GM12878 (cell line): ENCODE data around the gene SELPLG. TPM values are rescaled to one million over a fixed set of nuclear protein-coding genes. Genes with fewer than 3 reads are reported as not detected.
A peak's percentile ranks its signal among the peaks of the same experiment; 100 is the strongest.

Experiments
- ATF3 ChIP-seq: IDR thresholded peaks from 2 replicates; pipeline ENCODE4 v1.6.1; 2011; ENCODE audit warnings: low read depth, mild to moderate bottlenecking, low read length, moderate library complexity, borderline replicate concordance; ENCODE audit errors: extremely low read depth
- BCLAF1 ChIP-seq: fragments of 450-650 bp; IDR thresholded peaks from 2 replicates; pipeline ENCODE4 v1.6.1; 2017; ENCODE audit warnings: antibody characterized with exemption, mild to moderate bottlenecking, moderate library complexity
- CTCF ChIP-seq, 3 experiments: IDR thresholded peaks in 2 of 3; conservative IDR thresholded peaks in 1 of 3; 2 replicates each; pipeline ENCODE4 v1.5.1; 2011; ENCODE audit warnings: low read depth in 3 of 3, low read length in 3 of 3, mild to moderate bottlenecking in 3 of 3, control low read depth in 2 of 3, moderate library complexity in 2 of 3, inconsistent platforms in 1 of 3, mixed read lengths in 1 of 3; ENCODE audit not compliant: control insufficient read depth in 2 of 3, insufficient read depth in 1 of 3; ENCODE audit errors: extremely low read depth in 1 of 3
- DPF2 ChIP-seq: fragments of 450-650 bp; IDR thresholded peaks from 2 replicates; pipeline ENCODE4 v1.6.1; 2017; ENCODE audit warnings: mild to moderate bottlenecking
- E4F1 ChIP-seq: fragments of 450-650 bp; IDR thresholded peaks from 2 replicates; pipeline ENCODE4 v1.6.1; 2018; ENCODE audit warnings: borderline replicate concordance, mild to moderate bottlenecking; ENCODE audit not compliant: partially characterized antibody
- NFIC ChIP-seq: IDR thresholded peaks from 2 replicates; pipeline ENCODE4 v1.6.1; 2012; ENCODE audit warnings: low read depth, mild to moderate bottlenecking, inconsistent platforms, low read length, moderate library complexity
- RBBP5 ChIP-seq: fragments of 200-600 bp; sonication (generic); conservative IDR thresholded peaks from 2 replicates; pipeline ENCODE4 v1.6.1; 2016
- RCOR1 ChIP-seq: conservative IDR thresholded peaks from 2 replicates; pipeline ENCODE4 v1.6.1; 2012; ENCODE audit warnings: low read depth, low read length, improper control_type of control experiment
- RFX5 ChIP-seq: IDR thresholded peaks from 2 replicates; pipeline ENCODE4 v1.6.1; 2011; ENCODE audit warnings: low read depth, low read length, improper control_type of control experiment
- RUNX3 ChIP-seq: IDR thresholded peaks from 2 replicates; pipeline ENCODE4 v1.6.1; 2012; ENCODE audit warnings: low read length, inconsistent platforms
- TARDBP ChIP-seq: IDR thresholded peaks from 2 replicates; pipeline ENCODE4 v1.6.1; 2016; ENCODE audit warnings: borderline replicate concordance
- USF2 ChIP-seq: IDR thresholded peaks from 2 replicates; pipeline ENCODE4 v1.6.1; 2011; ENCODE audit warnings: low read depth, low read length, improper control_type of control experiment, borderline replicate concordance
- WRNIP1 ChIP-seq: IDR thresholded peaks from 2 replicates; pipeline ENCODE4 v1.6.1; 2011; ENCODE audit warnings: low read depth, low read length, improper control_type of control experiment, borderline replicate concordance
- YY1 ChIP-seq: IDR thresholded peaks from 2 replicates; pipeline ENCODE4 v1.6.1; 2011; ENCODE audit warnings: low read depth, mild to moderate bottlenecking, low read length
- ZBTB11 ChIP-seq: fragments of 450-650 bp; formaldehyde crosslinking; IDR thresholded peaks from 2 replicates; pipeline ENCODE4 v1.5.0; 2022; ENCODE audit warnings: mild to moderate bottlenecking, missing genetic modification characterization
- ZNF622 ChIP-seq: fragments of 450-650 bp; IDR thresholded peaks from 2 replicates; pipeline ENCODE4 v1.6.1; 2017; ENCODE audit warnings: mild to moderate bottlenecking, inconsistent platforms
- polyA plus RNA-seq, 11 experiments: library from polyadenylated mRNA; depleted of rRNA in 4 of 11; unstranded in 6 of 11; stranded (reverse) in 5 of 11; fragments of >200 nt; fragmentation: Nextera tagmentation in 4 of 11; fragmentation: Illumina TruSeq in 1 of 11; extraction: Ambion mirVana in 4 of 11; extraction: Trizol in 1 of 11; gene quantifications; 1 replicate in 1 of 11; 2 replicates in 10 of 11; pipeline versions ENCODE4 v1.2.1 to v1.2.3, GENCODE V29; 2011 to 2016; ENCODE audit warnings: inconsistent platforms in 2 of 11, missing spikeins in 2 of 11, low read depth in 1 of 11
- total RNA-seq, 4 experiments: library from RNA; depleted of rRNA in 3 of 4; stranded (reverse); fragments of >200 nt in 3 of 4; fragmentation: Illumina TruSeq in 1 of 4; extraction: Trizol in 1 of 4; gene quantifications; 2 replicates each; pipeline versions ENCODE4 v1.2.1 to v1.2.3, GENCODE V29; 2013 to 2021

SELPLG gene
- total and polyA plus RNA-seq, 10 of the 15 experiments (the other 5 are each of a cell fraction or from before 2014, with no cell fraction given), result 3.2 to 32.3 (median 23.9) TPM

- TF ChIP-seq BCLAF1 (no peak), YY1 (peak; percentile 57; the same call in 1 of the 2 replicates), USF2 (no peak), CTCF (IDR thresholded peaks at IDR 0.05 in 2 of 3, conservative IDR thresholded peaks at IDR 0.05 in 1 of 3; ENCODE audit: control insufficient read depth in 2 of 3, extremely low read depth in 1 of 3, insufficient read depth in 1 of 3, low read depth in 3 of 3, low read length in 3 of 3) (peak; percentile 93 to 98 (median 97); a peak in 5 of 6 replicates), RFX5 (no peak), DPF2 (no peak), ATF3 (no peak), WRNIP1 (0 out of 2 replicates have a peak, but pooled peaks have one; percentile 52), E4F1 (no peak), RCOR1 (no peak), TARDBP (0 out of 2 replicates have a peak, but pooled peaks have one; percentile 52), ZBTB11 (CRISPR knock-in tag) (no peak), ZNF622 (no peak), RBBP5 (0 out of 2 replicates have a peak, but pooled peaks have one; percentile 29), NFIC (peak; percentile 82), RUNX3 (peak; percentile 61)
Measured at GRCh38 chr12:108664338-108665258, 30.9 kb upstream of the SELPLG start (continued).
